ENCODE measurements around the gene TWSG1.

- TF ChIP-seq EGR1 (IDR thresholded peaks at IDR 0.05) (no peak), MAX (IDR thresholded peaks at IDR 0.05) (no peak), ZBTB7A (IDR thresholded peaks at IDR 0.05; ENCODE audit: low read depth) (no peak), RAD21 (IDR thresholded peaks at IDR 0.05; ENCODE audit: low read depth) (no peak), EP300 (IDR thresholded peaks at IDR 0.05; ENCODE audit: borderline replicate concordance) (no peak), REST (IDR thresholded peaks at IDR 0.05; ENCODE audit: low read depth) (no peak), YY1 (IDR thresholded peaks at IDR 0.05; ENCODE audit: low read depth) (no peak)
These were observed 71.4 kb downstream of the TWSG1 start for GRCh38 chr18:9405977-9406376.

Measured in Ishikawa (cell line).